Hepatocyte (in vitro differentiated cells): Measurements from ENCODE around the gene CNTNAP3B.
"Not testable (repeated sequence)": the region's sequence is repeated elsewhere in the genome, so short reads cannot be mapped to it uniquely, and the experiment has no call there.

Experiments used
- CTCF ChIP-seq: fragments of 200-600 bp; sonication (generic); IDR thresholded peaks from 2 replicates; pipeline ENCODE4 v1.5.1; 2016; ENCODE audit warnings: antibody characterized with exemption, mild to moderate bottlenecking; ENCODE audit not compliant: poor library complexity
- EZH2phosphoT487 ChIP-seq: fragments of 200-600 bp; sonication (generic); IDR thresholded peaks from one replicate; pipeline ENCODE4 v1.6.1; 2018; ENCODE audit warnings: antibody characterized with exemption, mild to moderate bottlenecking, low read depth, moderate library complexity; ENCODE audit not compliant: unreplicated experiment, severe bottlenecking

GRCh38 chr9:41847829-41848228 is 281.4 kb downstream of the CNTNAP3B start:
- TF ChIP-seq CTCF, EZH2phosphoT487: not testable (repeated sequence)
